ENCODE data around the gene PTPRD. TPM values are rescaled to one million over a fixed set of nuclear protein-coding genes. Genes with fewer than 3 reads are reported as not detected.

The PTPRD gene
- total RNA-seq, 1 experiment from 2014 or later: 1.8 TPM

- intact Hi-C loops (cut with micrococcal nuclease; ENCODE audit: unreplicated experiment): no loop called here
- TF ChIP-seq CTCF (IDR thresholded peaks at IDR 0.05; ENCODE audit: unreplicated experiment): no peak
- peaks cover 3% of the 10 kb centered on the region for H3K9me3 Mint-ChIP-seq (ENCODE audit: low read depth, unreplicated experiment)
- H3K27me3 Mint-ChIP-seq (ENCODE audit: unreplicated experiment): no peaks in the 10 kb centered on the region
- CTCF ChIA-PET: no interaction called here
- no TSS peak for BruUV-seq (replicated peaks)
- peaks cover 7% of the 10 kb centered on the region for H3K4me1 Mint-ChIP-seq (ENCODE audit: low read depth, unreplicated experiment)
- no peak for DNase-seq
- no peak overlapping the region for H3K4me3 Mint-ChIP-seq (ENCODE audit: low read depth, unreplicated experiment)
- H3K36me3 Mint-ChIP-seq (ENCODE audit: insufficient read depth, unreplicated experiment): no peaks in the 10 kb centered on the region
- H3K27ac Mint-ChIP-seq (ENCODE audit: unreplicated experiment): no peak overlapping the region
Measured at GRCh38 chr9:8782237-8782636, 1830.6 kb downstream of the PTPRD start.

GRCh38 chr9:8781458-8781857, 1831.3 kb downstream of the PTPRD start:
- CTCF ChIA-PET: no interaction called here
- Mint-ChIP-seq H3K27ac (ENCODE audit: unreplicated experiment) (no peak overlapping the region), H3K36me3 (ENCODE audit: insufficient read depth, unreplicated experiment) (no peaks in the 10 kb centered on the region), H3K27me3 (ENCODE audit: unreplicated experiment) (no peaks in the 10 kb centered on the region), H3K4me1 (ENCODE audit: low read depth, unreplicated experiment) (peaks cover 7% of the 10 kb centered on the region), H3K9me3 (ENCODE audit: low read depth, unreplicated experiment) (peaks cover 3% of the 10 kb centered on the region), H3K4me3 (ENCODE audit: low read depth, unreplicated experiment) (no peak overlapping the region)
- intact Hi-C loops (cut with micrococcal nuclease; ENCODE audit: unreplicated experiment): no loop called here
- TF ChIP-seq CTCF (IDR thresholded peaks at IDR 0.05; ENCODE audit: unreplicated experiment): no peak
- BruUV-seq (replicated peaks): no TSS peak
- DNase-seq: no peak

GRCh38 chr9:8780386-8780785, 1832.4 kb downstream of the PTPRD start:
- no peak for TF ChIP-seq CTCF (IDR thresholded peaks at IDR 0.05; ENCODE audit: unreplicated experiment)
- no peak for DNase-seq
- intact Hi-C loops (cut with micrococcal nuclease; ENCODE audit: unreplicated experiment): no loop called here
- no TSS peak for BruUV-seq (replicated peaks)
- no peak overlapping the region for H3K27ac Mint-ChIP-seq (ENCODE audit: unreplicated experiment)
- CTCF ChIA-PET: no interaction called here
- no peaks in the 10 kb centered on the region for H3K36me3 Mint-ChIP-seq (ENCODE audit: insufficient read depth, unreplicated experiment)
- H3K4me3 Mint-ChIP-seq (ENCODE audit: low read depth, unreplicated experiment): no peak overlapping the region
- H3K9me3 Mint-ChIP-seq (ENCODE audit: low read depth, unreplicated experiment): peaks cover 3% of the 10 kb centered on the region
- H3K27me3 Mint-ChIP-seq (ENCODE audit: unreplicated experiment): no peaks in the 10 kb centered on the region
- peaks cover 7% of the 10 kb centered on the region for H3K4me1 Mint-ChIP-seq (ENCODE audit: low read depth, unreplicated experiment)

GRCh38 chr9:8779478-8779877, 1833.3 kb downstream of the PTPRD start:
- no peak overlapping the region for H3K4me3 Mint-ChIP-seq (ENCODE audit: low read depth, unreplicated experiment)
- TF ChIP-seq CTCF (IDR thresholded peaks at IDR 0.05; ENCODE audit: unreplicated experiment): no peak
- DNase-seq: no peak
- peaks cover 3% of the 10 kb centered on the region for H3K9me3 Mint-ChIP-seq (ENCODE audit: low read depth, unreplicated experiment)
- intact Hi-C loops (cut with micrococcal nuclease; ENCODE audit: unreplicated experiment): no loop called here
- no peaks in the 10 kb centered on the region for H3K27me3 Mint-ChIP-seq (ENCODE audit: unreplicated experiment)
- no peak overlapping the region for H3K27ac Mint-ChIP-seq (ENCODE audit: unreplicated experiment)
- H3K4me1 Mint-ChIP-seq (ENCODE audit: low read depth, unreplicated experiment): peaks cover 7% of the 10 kb centered on the region
- BruUV-seq (replicated peaks): no TSS peak
- H3K36me3 Mint-ChIP-seq (ENCODE audit: insufficient read depth, unreplicated experiment): no peaks in the 10 kb centered on the region
- CTCF ChIA-PET: interaction anchor here (0.7 kb wide), 2 partner anchors 18 to 128 kb away, joined by 3 read pairs; no protein-coding TSS in a partner anchor

Data from Calu3 (cell line).